NCI-H460 (cell line): Measurements from ENCODE around the gene CEP44. TPM values are rescaled to one million over a fixed set of nuclear protein-coding genes. Genes with fewer than 3 reads are reported as not detected.
"Not testable (repeated sequence)": the region's sequence is repeated elsewhere in the genome, so short reads cannot be mapped to it uniquely, and the experiment has no call there.

Source experiments
- DNase-seq: peaks from one replicate; pipeline ENCODE4 v3.0.0-alpha.2; 2016; ENCODE audit warnings: low read depth; ENCODE audit errors: extremely low read depth
- total RNA-seq: library from RNA; depleted of rRNA; stranded (reverse); fragments of >200 nt; shearing (Covaris generic); gene quantifications from 2 replicates; pipeline ENCODE4 v1.2.3, GENCODE V29; 2014

Gene CEP44
- total RNA-seq, 1 experiment from 2014 or later, result 19.6 TPM

- peak; percentile 23 for DNase-seq
Observed at GRCh38 chr4:174318829-174319764, 35.4 kb downstream of the CEP44 start.

- no peak for DNase-seq
Observed at GRCh38 chr4:174320494-174321199, 36.9 kb downstream of the CEP44 start.

GRCh38 chr4:174324236-174324635 lies 40.5 kb downstream of the CEP44 start:
- DNase-seq, result no peak

GRCh38 chr4:174324725-174325124 lies 41.0 kb downstream of the CEP44 start:
- DNase-seq, result no peak

- DNase-seq, result no peak
Observed at GRCh38 chr4:174332741-174333493, 49.2 kb downstream of the CEP44 start.

- no peak for DNase-seq
Observed at GRCh38 chr4:174334628-174335027, 50.9 kb downstream of the CEP44 start.

GRCh38 chr4:174340714-174341113 lies 57.0 kb downstream of the CEP44 start:
- DNase-seq, result no peak

GRCh38 chr4:174349156-174349555 lies 65.4 kb downstream of the CEP44 start:
- DNase-seq, result no peak

- DNase-seq, result no peak
Observed at GRCh38 chr4:174352061-174352819, 68.5 kb downstream of the CEP44 start.

GRCh38 chr4:174357321-174357720 lies 73.6 kb downstream of the CEP44 start:
- DNase-seq, result no peak

GRCh38 chr4:174358410-174358809 lies 74.7 kb downstream of the CEP44 start:
- no peak for DNase-seq

GRCh38 chr4:174358829-174359228 lies 75.1 kb downstream of the CEP44 start:
- no peak for DNase-seq

GRCh38 chr4:174362340-174362739 lies 78.6 kb downstream of the CEP44 start:
- DNase-seq, result no peak

GRCh38 chr4:174363782-174364181 lies 80.1 kb downstream of the CEP44 start:
- DNase-seq, result not testable (repeated sequence)

- DNase-seq, result peak; percentile 30
Observed at GRCh38 chr4:174365018-174365587, 81.4 kb downstream of the CEP44 start.

GRCh38 chr4:174369985-174370384 lies 86.3 kb downstream of the CEP44 start:
- DNase-seq, result no peak

- DNase-seq, result no peak
Observed at GRCh38 chr4:174373821-174374220, 90.1 kb downstream of the CEP44 start.

- no peak for DNase-seq
Observed at GRCh38 chr4:174375422-174375821, 91.7 kb downstream of the CEP44 start.

- no peak for DNase-seq
Observed at GRCh38 chr4:174377613-174378012, 93.9 kb downstream of the CEP44 start.

- DNase-seq, result no peak
Observed at GRCh38 chr4:174378951-174379350, 95.2 kb downstream of the CEP44 start.
